COR-L47 (cell line): ENCODE measurements around the gene PCID2.
"Not testable (repeated sequence)": the region's sequence is repeated elsewhere in the genome, so short reads cannot be mapped to it uniquely, and the experiment has no call there.

Experiments used
- DNase-seq: peaks from one replicate; lab custom pipeline; 2025; lab: John Stamatoyannopoulos, UW

The PCID2 gene

GRCh38 chr13:113164492-113164891 is 44.0 kb downstream of the PCID2 start:
- DNase-seq: no peak

GRCh38 chr13:113162783-113163685 is 45.4 kb downstream of the PCID2 start:
- DNase-seq: peak; percentile 48

GRCh38 chr13:113161975-113162374 is 46.5 kb downstream of the PCID2 start:
- DNase-seq: not testable (repeated sequence)

GRCh38 chr13:113161433-113161832 is 47.0 kb downstream of the PCID2 start:
- peak; percentile 10 for DNase-seq

GRCh38 chr13:113160983-113161382 is 47.5 kb downstream of the PCID2 start:
- DNase-seq: no peak

GRCh38 chr13:113159701-113160100 is 48.8 kb downstream of the PCID2 start:
- DNase-seq: no peak

- no peak for DNase-seq
Measured at GRCh38 chr13:113158946-113159345, 49.5 kb downstream of the PCID2 start.

- DNase-seq: no peak
Measured at GRCh38 chr13:113157929-113158747, 50.3 kb downstream of the PCID2 start, which contains the start of gene PROZ. Gene PROZ, plus strand, starts transcription at chr13:113158648. Its CDS starts 13 bp downstream, at chr13:113158661.

GRCh38 chr13:113157206-113157928 is 51.1 kb downstream of the PCID2 start:
- DNase-seq: no peak

- no peak for DNase-seq
Measured at GRCh38 chr13:113155982-113156655, 52.4 kb downstream of the PCID2 start.

GRCh38 chr13:113155201-113155600 is 53.3 kb downstream of the PCID2 start:
- no peak for DNase-seq

- DNase-seq: peak; percentile 71
Measured at GRCh38 chr13:113153810-113154748, 54.4 kb downstream of the PCID2 start.

- DNase-seq: peak; percentile 25
Measured at GRCh38 chr13:113152984-113153809, 55.3 kb downstream of the PCID2 start.

- no peak for DNase-seq
Measured at GRCh38 chr13:113152691-113152983, 55.8 kb downstream of the PCID2 start.

GRCh38 chr13:113151745-113152690 is 56.5 kb downstream of the PCID2 start:
- DNase-seq: no peak

GRCh38 chr13:113150550-113151365 is 57.7 kb downstream of the PCID2 start:
- DNase-seq: no peak

GRCh38 chr13:113149711-113150549 is 58.5 kb downstream of the PCID2 start:
- DNase-seq: no peak
